HepG2 (cell line): ENCODE measurements around the gene YAP1.

Source experiments
- NFIB ChIP-seq: sonication (generic); formaldehyde crosslinking; IDR thresholded peaks from 2 replicates; pipeline ENCODE4 v1.9.0; 2021; ENCODE audit warnings: missing genetic modification reagents, mild to moderate bottlenecking, borderline replicate concordance
- ZNF253 ChIP-seq: sonication (generic); formaldehyde crosslinking; IDR thresholded peaks from 2 replicates; pipeline ENCODE4 v1.8.0; 2022; ENCODE audit warnings: mild to moderate bottlenecking, missing genetic modification reagents, borderline replicate concordance
- TF ChIP-seq, protein P1 (sequence below): sonication (generic); formaldehyde crosslinking; IDR thresholded peaks from 2 replicates; pipeline ENCODE4 v1.5.0; 2020; ENCODE audit warnings: missing genetic modification reagents

DNA sequence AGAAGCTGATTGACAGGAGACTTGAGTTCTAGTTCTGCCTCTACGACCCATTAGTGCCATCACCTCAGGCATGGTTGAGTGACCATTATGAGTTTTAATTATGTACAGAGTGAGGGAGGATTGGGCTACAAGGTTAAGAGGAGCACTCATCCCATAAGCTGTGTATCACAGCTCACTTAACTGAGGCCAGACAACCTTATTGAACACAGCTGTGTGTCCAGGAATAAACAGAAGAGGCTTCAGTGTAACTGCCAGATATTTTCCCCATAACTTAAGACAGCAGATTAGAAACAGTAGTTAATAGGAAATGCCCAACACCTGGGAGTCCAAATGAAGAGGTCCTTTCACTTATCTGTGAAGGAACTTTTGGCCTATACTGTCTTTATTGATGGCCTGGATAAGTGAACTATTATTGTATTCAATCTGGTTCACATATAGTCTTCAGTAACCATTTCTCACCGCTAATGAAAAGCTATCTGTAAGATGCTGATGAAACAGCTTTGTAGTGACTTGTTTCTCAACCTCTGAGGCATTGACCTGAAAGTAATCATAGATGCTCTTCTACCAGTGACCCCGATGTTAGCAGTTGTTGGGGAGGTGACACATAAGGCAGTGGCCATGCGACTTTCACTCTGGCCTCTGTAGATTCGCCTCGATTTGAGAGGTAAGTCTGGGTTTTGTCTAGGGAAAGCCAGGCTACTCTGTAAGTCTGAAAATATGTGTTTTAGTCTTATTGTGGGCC lies 41.7 kb downstream of the YAP1 start:
- no peak for TF ChIP-seq NFIB
- TF ChIP-seq ZNF253 (CRISPR knock-in tag) = no peak
- TF ChIP-seq, protein P1, sequence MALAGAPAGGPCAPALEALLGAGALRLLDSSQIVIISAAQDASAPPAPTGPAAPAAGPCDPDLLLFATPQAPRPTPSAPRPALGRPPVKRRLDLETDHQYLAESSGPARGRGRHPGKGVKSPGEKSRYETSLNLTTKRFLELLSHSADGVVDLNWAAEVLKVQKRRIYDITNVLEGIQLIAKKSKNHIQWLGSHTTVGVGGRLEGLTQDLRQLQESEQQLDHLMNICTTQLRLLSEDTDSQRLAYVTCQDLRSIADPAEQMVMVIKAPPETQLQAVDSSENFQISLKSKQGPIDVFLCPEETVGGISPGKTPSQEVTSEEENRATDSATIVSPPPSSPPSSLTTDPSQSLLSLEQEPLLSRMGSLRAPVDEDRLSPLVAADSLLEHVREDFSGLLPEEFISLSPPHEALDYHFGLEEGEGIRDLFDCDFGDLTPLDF = no peak
